ENCODE data around the gene HUWE1.
"Not testable (repeated sequence)": the region's sequence is repeated elsewhere in the genome, so short reads cannot be mapped to it uniquely, and the experiment has no call there.

HUWE1 gene

DNA sequence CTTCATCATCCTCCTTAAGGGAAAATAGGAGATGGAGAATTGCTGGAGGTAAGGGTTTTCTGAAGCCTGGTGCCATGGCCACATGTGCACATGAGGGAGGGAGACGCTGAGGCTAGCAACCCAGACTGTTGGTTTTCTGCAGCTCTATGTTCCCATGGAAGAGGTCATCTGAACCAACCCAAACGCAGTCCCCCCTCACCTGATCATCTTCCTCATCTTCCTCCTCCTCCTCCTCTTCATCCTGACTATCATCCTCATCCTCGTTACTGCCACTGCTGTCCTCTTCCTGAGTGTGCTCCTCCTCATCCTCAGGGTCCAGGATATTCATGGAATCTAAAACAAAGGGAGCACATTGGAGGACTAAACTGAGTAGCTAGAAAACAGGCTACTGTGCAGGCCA, 124.6 kb downstream of the HUWE1 start:
- H3K4me1 ChIP-seq (ENCODE audit: insufficient read depth, low read length), result no peaks in the 10 kb centered on the region
- H3K36me3 ChIP-seq (ENCODE audit: insufficient read depth, low read length), result peaks cover 46% of the 10 kb centered on the region
- H3K9ac ChIP-seq (ENCODE audit: low read depth, low read length), result no peak overlapping the region
- H3K9me3 ChIP-seq (ENCODE audit: control insufficient read depth, insufficient read depth, low read length), result no peaks in the 10 kb centered on the region

DNA sequence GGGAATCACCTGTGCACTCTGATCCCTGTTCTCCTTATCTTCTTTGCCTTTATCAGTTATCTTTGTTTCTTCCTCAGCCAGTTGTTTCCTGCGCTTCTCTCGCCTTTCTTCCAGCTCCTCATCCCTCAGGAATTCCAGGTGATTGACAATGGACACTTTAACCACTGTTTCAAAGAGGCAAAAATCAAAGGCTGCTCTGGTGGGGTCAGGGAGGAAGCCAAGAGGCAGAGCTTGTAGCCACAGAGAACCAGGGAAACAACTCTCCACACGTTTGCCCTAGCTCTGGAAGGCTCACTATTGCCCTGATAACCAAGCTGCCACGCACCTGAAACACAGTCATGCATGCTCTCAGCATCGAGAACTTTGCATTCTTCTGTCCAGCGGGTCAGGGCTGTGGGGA, 127.9 kb downstream of the HUWE1 start:
- H3K36me3 ChIP-seq (ENCODE audit: insufficient read depth, low read length), result peaks cover 51% of the 10 kb centered on the region
- H3K9ac ChIP-seq (ENCODE audit: low read depth, low read length), result no peak overlapping the region
- H3K9me3 ChIP-seq (ENCODE audit: control insufficient read depth, insufficient read depth, low read length), result no peaks in the 10 kb centered on the region
- H3K4me1 ChIP-seq (ENCODE audit: insufficient read depth, low read length), result no peaks in the 10 kb centered on the region

DNA sequence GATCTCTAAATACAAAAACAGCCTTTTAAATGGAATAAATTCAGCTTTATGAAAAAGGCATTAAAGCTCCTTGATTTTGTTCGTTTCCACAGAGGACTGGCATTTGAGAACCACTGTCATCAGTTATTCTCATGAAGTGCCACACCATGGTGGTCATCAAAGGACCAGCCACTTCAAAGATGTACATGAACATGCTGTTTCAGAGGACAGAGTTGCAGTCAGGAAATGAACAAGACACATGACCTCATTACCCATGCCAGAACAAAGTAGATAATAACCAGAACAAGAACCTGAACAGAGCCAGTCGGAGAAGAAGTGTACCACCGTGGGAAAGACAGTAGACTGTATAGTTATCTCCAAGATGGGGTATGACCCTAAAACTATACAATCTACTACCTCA, 129.7 kb downstream of the HUWE1 start:
- Histone ChIP-seq H3K9me3 (ENCODE audit: control insufficient read depth, insufficient read depth, low read length) (no peaks in the 10 kb centered on the region), H3K4me1 (ENCODE audit: insufficient read depth, low read length) (no peaks in the 10 kb centered on the region), H3K9ac (ENCODE audit: low read depth, low read length) (no peak overlapping the region), H3K36me3 (ENCODE audit: insufficient read depth, low read length) (peaks cover 52% of the 10 kb centered on the region)

DNA sequence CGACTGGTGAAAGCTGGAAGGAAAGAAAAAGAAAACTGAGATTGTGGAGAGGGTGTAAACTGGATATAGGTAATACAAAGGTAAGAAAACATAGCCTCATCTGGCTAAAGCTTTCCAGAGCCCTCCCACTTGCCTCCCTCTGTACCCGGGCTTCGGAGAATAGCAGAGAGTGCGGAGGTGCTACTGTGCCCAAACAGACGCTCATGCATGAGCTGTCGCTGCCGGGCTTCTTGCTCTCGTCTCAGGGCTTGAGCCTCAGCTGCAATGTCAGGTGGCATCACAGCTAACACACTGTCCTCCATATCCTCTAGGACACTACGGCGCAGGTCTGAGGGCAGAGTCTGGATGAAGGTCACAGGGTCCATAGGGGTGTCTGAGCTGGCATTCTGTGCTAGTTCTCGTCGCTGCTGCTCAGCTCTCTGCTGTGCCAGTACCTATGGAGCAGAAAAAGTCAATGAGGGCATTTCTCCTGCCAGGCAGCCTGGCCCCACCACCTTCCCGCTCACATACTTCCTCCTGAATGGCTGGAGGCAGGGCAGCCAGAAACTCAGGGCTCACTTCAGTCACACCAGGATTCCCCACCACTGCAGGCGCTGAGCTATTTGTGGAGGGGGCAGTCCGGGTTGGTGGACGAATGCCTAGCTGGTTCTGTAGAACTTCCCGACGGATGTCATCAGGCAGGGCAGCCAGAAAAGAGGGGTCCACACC, 135.6 kb downstream of the HUWE1 start:
- no peaks in the 10 kb centered on the region for H3K9me3 ChIP-seq (ENCODE audit: control insufficient read depth, insufficient read depth, low read length)
- no peaks in the 10 kb centered on the region for H3K4me1 ChIP-seq (ENCODE audit: insufficient read depth, low read length)
- no peak overlapping the region for H3K9ac ChIP-seq (ENCODE audit: low read depth, low read length)
- H3K36me3 ChIP-seq (ENCODE audit: insufficient read depth, low read length), result peaks cover 53% of the 10 kb centered on the region

DNA sequence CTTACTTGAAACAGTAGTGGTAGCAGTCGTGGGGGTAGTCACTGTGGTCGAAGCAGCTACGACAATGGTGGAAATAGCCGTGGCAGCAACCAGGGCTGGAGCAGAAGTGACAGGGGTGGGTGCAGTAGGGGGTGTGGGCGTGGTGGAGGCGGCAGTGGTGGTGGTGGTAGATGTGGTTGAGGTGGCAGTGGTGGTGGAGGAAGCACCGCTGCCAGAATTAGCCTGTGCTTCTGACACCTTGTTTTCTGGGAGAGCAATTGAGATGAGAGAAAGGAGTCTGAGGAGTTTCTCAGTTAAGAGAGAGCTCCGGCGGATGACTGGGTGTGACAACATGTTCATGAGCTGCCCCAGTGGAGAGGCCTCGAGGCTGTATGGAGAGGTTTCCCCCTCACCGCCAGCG, 138.9 kb downstream of the HUWE1 start:
- Histone ChIP-seq H3K36me3 (ENCODE audit: insufficient read depth, low read length) (peaks cover 47% of the 10 kb centered on the region), H3K9ac (ENCODE audit: low read depth, low read length) (no peak overlapping the region), H3K9me3 (ENCODE audit: control insufficient read depth, insufficient read depth, low read length) (no peaks in the 10 kb centered on the region), H3K4me1 (ENCODE audit: insufficient read depth, low read length) (no peaks in the 10 kb centered on the region)

GRCh38 chrX:53544936-53545335, 141.6 kb downstream of the HUWE1 start:
- H3K4me1 ChIP-seq (ENCODE audit: insufficient read depth, low read length), result no peaks in the 10 kb centered on the region
- no peaks in the 10 kb centered on the region for H3K9me3 ChIP-seq (ENCODE audit: control insufficient read depth, insufficient read depth, low read length)
- no peak overlapping the region for H3K9ac ChIP-seq (ENCODE audit: low read depth, low read length)
- peaks cover 33% of the 10 kb centered on the region for H3K36me3 ChIP-seq (ENCODE audit: insufficient read depth, low read length)

DNA sequence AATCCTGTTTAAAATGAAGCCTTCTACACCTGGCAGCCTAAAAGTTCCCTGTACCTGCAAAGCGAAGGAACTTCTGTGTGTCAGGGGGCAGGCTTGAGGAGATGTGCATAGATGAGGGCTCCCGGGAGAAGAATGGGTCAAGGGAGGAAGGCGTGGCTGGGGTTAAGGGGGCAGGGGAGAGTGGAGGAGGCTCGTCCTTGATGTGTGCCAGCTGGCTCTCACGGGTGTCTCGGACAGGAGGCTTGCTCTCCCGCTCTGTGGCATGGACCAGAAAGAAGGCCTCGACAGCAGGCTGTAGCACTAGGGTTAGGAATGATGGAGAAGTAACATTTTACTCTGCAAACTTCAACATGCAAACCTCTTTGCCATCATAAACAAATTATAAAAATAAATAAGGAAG, 147.7 kb downstream of the HUWE1 start:
- Histone ChIP-seq H3K4me1 (ENCODE audit: insufficient read depth, low read length) (no peaks in the 10 kb centered on the region), H3K9me3 (ENCODE audit: control insufficient read depth, insufficient read depth, low read length) (no peaks in the 10 kb centered on the region), H3K36me3 (ENCODE audit: insufficient read depth, low read length) (peaks cover 40% of the 10 kb centered on the region), H3K9ac (ENCODE audit: low read depth, low read length) (no peak overlapping the region)

- H3K4me1 ChIP-seq (ENCODE audit: insufficient read depth, low read length); H3K9ac ChIP-seq (ENCODE audit: low read depth, low read length); H3K9me3 ChIP-seq (ENCODE audit: control insufficient read depth, insufficient read depth, low read length): not testable (repeated sequence)
- H3K36me3 ChIP-seq (ENCODE audit: insufficient read depth, low read length), result peaks cover 14% of the 10 kb centered on the region
Measured at GRCh38 chrX:53531255-53531966, 155.1 kb downstream of the HUWE1 start.

GRCh38 chrX:53526999-53527398, 159.5 kb downstream of the HUWE1 start:
- H3K9me3 ChIP-seq (ENCODE audit: control insufficient read depth, insufficient read depth, low read length), result peaks cover 4% of the 10 kb centered on the region; the same call in 1 of the 2 replicates
- H3K9ac ChIP-seq (ENCODE audit: low read depth, low read length), result no peak overlapping the region
- no peaks in the 10 kb centered on the region for H3K36me3 ChIP-seq (ENCODE audit: insufficient read depth, low read length)
- H3K4me1 ChIP-seq (ENCODE audit: insufficient read depth, low read length), result no peaks in the 10 kb centered on the region

- no peak overlapping the region for H3K9ac ChIP-seq (ENCODE audit: low read depth, low read length)
- no peaks in the 10 kb centered on the region for H3K36me3 ChIP-seq (ENCODE audit: insufficient read depth, low read length)
- no peaks in the 10 kb centered on the region for H3K4me1 ChIP-seq (ENCODE audit: insufficient read depth, low read length)
- H3K9me3 ChIP-seq (ENCODE audit: control insufficient read depth, insufficient read depth, low read length), result no peaks in the 10 kb centered on the region
Measured at GRCh38 chrX:53511322-53511721, 175.2 kb downstream of the HUWE1 start.

DNA sequence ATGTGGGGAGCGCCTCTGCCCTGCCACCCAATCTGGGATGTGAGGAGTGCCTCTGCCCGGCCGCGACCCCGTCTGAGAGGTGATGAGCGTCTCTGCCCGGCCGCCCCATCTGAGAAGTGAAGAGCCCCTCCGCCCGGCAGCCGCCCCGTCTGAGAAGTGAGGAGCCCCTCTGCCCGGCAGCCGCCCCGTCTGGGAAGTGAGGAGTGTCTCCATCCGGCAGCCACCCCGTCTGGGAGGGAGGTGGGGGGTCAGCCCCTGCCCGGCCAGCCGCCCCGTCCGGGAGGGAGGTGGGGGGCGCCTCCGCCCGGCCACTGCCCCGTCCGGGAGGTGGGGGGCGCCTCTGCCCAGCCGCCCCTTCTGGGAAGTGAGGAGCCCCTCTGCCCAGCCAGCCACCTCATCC, 182.5 kb downstream of the HUWE1 start:
- H3K36me3 ChIP-seq (ENCODE audit: insufficient read depth, low read length); H3K4me1 ChIP-seq (ENCODE audit: insufficient read depth, low read length); H3K9me3 ChIP-seq (ENCODE audit: control insufficient read depth, insufficient read depth, low read length); H3K9ac ChIP-seq (ENCODE audit: low read depth, low read length): not testable (repeated sequence)

GRCh38 chrX:53494436-53494835, 192.1 kb downstream of the HUWE1 start:
- Histone ChIP-seq H3K9ac (ENCODE audit: low read depth, low read length) (no peak overlapping the region), H3K9me3 (ENCODE audit: control insufficient read depth, insufficient read depth, low read length) (no peaks in the 10 kb centered on the region), H3K4me1 (ENCODE audit: insufficient read depth, low read length) (no peaks in the 10 kb centered on the region; the same call in 1 of the 2 replicates), H3K36me3 (ENCODE audit: insufficient read depth, low read length) (no peaks in the 10 kb centered on the region)

DNA sequence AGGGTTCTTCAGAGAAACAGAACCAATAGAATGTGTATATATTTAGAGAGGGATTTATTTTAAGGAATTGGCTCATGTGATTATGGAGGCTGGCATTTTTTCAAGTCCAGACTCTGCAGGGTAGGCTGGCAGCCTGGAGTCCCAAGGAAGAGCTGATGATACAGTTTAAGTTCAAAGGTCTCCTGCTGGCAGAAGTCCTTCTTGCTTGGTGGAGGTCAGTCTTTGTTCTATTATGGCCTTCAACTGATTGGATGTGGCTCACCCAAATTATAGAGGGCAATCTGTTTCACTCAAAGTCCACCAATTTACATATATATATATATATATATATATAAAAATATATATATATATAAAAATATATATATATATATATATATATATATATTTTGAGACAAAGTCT, 200.2 kb downstream of the HUWE1 start:
- no peak overlapping the region for H3K9ac ChIP-seq (ENCODE audit: low read depth, low read length)
- H3K9me3 ChIP-seq (ENCODE audit: control insufficient read depth, insufficient read depth, low read length), result no peaks in the 10 kb centered on the region
- H3K36me3 ChIP-seq (ENCODE audit: insufficient read depth, low read length), result no peaks in the 10 kb centered on the region
- no peaks in the 10 kb centered on the region; the same call in 1 of the 2 replicates for H3K4me1 ChIP-seq (ENCODE audit: insufficient read depth, low read length)

- Histone ChIP-seq H3K36me3 (ENCODE audit: insufficient read depth, low read length) (no peaks in the 10 kb centered on the region), H3K4me1 (ENCODE audit: insufficient read depth, low read length) (peaks cover 5% of the 10 kb centered on the region; the same call in 1 of the 2 replicates), H3K9ac (ENCODE audit: low read depth, low read length) (no peak overlapping the region), H3K9me3 (ENCODE audit: control insufficient read depth, insufficient read depth, low read length) (no peaks in the 10 kb centered on the region)
Measured at GRCh38 chrX:53483838-53484405, 202.6 kb downstream of the HUWE1 start.

GRCh38 chrX:53483416-53483815, 203.1 kb downstream of the HUWE1 start:
- Histone ChIP-seq H3K4me1 (ENCODE audit: insufficient read depth, low read length) (peaks cover 5% of the 10 kb centered on the region; the same call in 1 of the 2 replicates), H3K36me3 (ENCODE audit: insufficient read depth, low read length) (no peaks in the 10 kb centered on the region), H3K9me3 (ENCODE audit: control insufficient read depth, insufficient read depth, low read length) (no peaks in the 10 kb centered on the region), H3K9ac (ENCODE audit: low read depth, low read length) (no peak overlapping the region)

All from ES-I3 (cell line).